Caco-2 (cell line): ENCODE results near the gene CEP55. TPM values are rescaled to one million over a fixed set of nuclear protein-coding genes. Genes with fewer than 3 reads are reported as not detected.
"Not testable (repeated sequence)": the region's sequence is repeated elsewhere in the genome, so short reads cannot be mapped to it uniquely, and the experiment has no call there.

ENCODE experiments used
- BruUV-seq: library from RNA; stranded (reverse); fragments of 400-500 nt; replicated peaks from 2 replicates; lab custom pipeline; 2021; lab: Mats Ljungman, UMichigan
- CTCF ChIA-PET: fragments of 300-600 bp; sonication (Branson Sonifier 250); formaldehyde crosslinking; loops from one replicate; lab custom pipeline; 2022; ENCODE audit warnings: antibody characterized with exemption; lab: Charles Lee
- POLR2A ChIA-PET: fragments of 300-600 bp; sonication (Branson Sonifier 250); formaldehyde crosslinking; loops from one replicate; lab custom pipeline; 2022; ENCODE audit warnings: antibody characterized with exemption; lab: Charles Lee
- DNase-seq, 2 experiments: peaks; one replicate each; pipeline versions ENCODE4 v3.0.0 to v3.0.0-alpha.2; 2020 to 2022
- H3K27me3 ChIP-seq: replicated peaks from 2 replicates; pipeline ENCODE4 v1.6.0; 2011; ENCODE audit warnings: low read length; ENCODE audit not compliant: control insufficient read depth, insufficient read depth
- H3K36me3 ChIP-seq: 2 replicates; pipeline ENCODE4 v1.5.1; 2011; ENCODE audit warnings: low read length; ENCODE audit not compliant: control insufficient read depth, insufficient read depth
- H3K4me1 ChIP-seq: fragments of 250-450 bp; sonication (Bioruptor Pico); 2 replicates; pipeline ENCODE4 v1.5.1; 2020; ENCODE audit warnings: mild to moderate bottlenecking
- H3K4me3 ChIP-seq: 2 replicates; pipeline ENCODE4 v1.5.1; 2011; ENCODE audit warnings: low read depth, mild to moderate bottlenecking, control low read depth, low read length
- H3K9me3 ChIP-seq: fragments of 250-450 bp; sonication (Bioruptor Pico); 2 replicates; pipeline ENCODE4 v1.5.1; 2020; ENCODE audit warnings: mild to moderate bottlenecking, moderate library complexity
- H3K27ac Mint-ChIP-seq: one replicate; pipeline ENCODE4 v1.8.0; 2022; ENCODE audit warnings: mixed read lengths; ENCODE audit not compliant: unreplicated experiment
- H3K27me3 Mint-ChIP-seq: one replicate; pipeline ENCODE4 v1.8.0; 2022; ENCODE audit warnings: mixed read lengths; ENCODE audit not compliant: insufficient read depth, unreplicated experiment
- H3K36me3 Mint-ChIP-seq: one replicate; pipeline ENCODE4 v1.8.0; 2022; ENCODE audit warnings: mild to moderate bottlenecking, mixed read lengths; ENCODE audit not compliant: insufficient read depth, unreplicated experiment
- H3K4me1 Mint-ChIP-seq: one replicate; pipeline ENCODE4 v1.8.0; 2022; ENCODE audit warnings: low read depth, mixed read lengths; ENCODE audit not compliant: unreplicated experiment
- H3K4me3 Mint-ChIP-seq: one replicate; pipeline ENCODE4 v1.8.0; 2022; ENCODE audit warnings: mild to moderate bottlenecking, moderate library complexity, mixed read lengths; ENCODE audit not compliant: unreplicated experiment
- H3K9me3 Mint-ChIP-seq: one replicate; pipeline ENCODE4 v1.8.0; 2022; ENCODE audit warnings: mixed read lengths; ENCODE audit not compliant: unreplicated experiment
- CTCF ChIP-seq, 2 experiments: fragments of 200-600 bp in 1 of 2; IDR thresholded peaks; 1 replicate in 1 of 2; 2 replicates in 1 of 2; pipeline versions ENCODE4 v1.5.1 to v1.8.0; 2011 to 2022; ENCODE audit warnings: antibody characterized with exemption in 1 of 2, control low read depth in 1 of 2, inconsistent platforms in 1 of 2, low read depth in 1 of 2, low read length in 1 of 2, mild to moderate bottlenecking in 1 of 2, moderate library complexity in 1 of 2; ENCODE audit not compliant: insufficient read depth in 1 of 2, severe bottlenecking in 1 of 2, unreplicated experiment in 1 of 2
- intact Hi-C: fragments of 100-400 bp; cut with micrococcal nuclease; formaldehyde crosslinking; loops from one replicate; pipeline ENCODE4 v1.10.0; 2022; ENCODE audit not compliant: unreplicated experiment
- total RNA-seq: library from RNA; stranded (reverse); gene quantifications from 2 replicates; pipeline ENCODE4 v1.2.3, GENCODE V29; 2022

CEP55 gene
- total RNA-seq, 1 experiment from 2014 or later = 65.3 TPM

GRCh38 chr10:93535293-93535692, 38.9 kb downstream of the CEP55 start:
- Mint-ChIP-seq H3K27me3 (no peaks in the 10 kb centered on the region), H3K4me3 (no peak overlapping the region), H3K27ac (no peak overlapping the region), H3K9me3 (peaks cover 9% of the 10 kb centered on the region), H3K36me3 (peaks cover 5% of the 10 kb centered on the region), H3K4me1 (peaks cover 6% of the 10 kb centered on the region)
- Histone ChIP-seq H3K36me3 (no peaks in the 10 kb centered on the region), H3K27me3 (no peaks in the 10 kb centered on the region), H3K9me3 (no peaks in the 10 kb centered on the region), H3K4me1 (no peaks in the 10 kb centered on the region), H3K4me3 (no peak overlapping the region)
- intact Hi-C loops = no loop called here
- BruUV-seq = no TSS peak
- no peak for DNase-seq
- ChIA-PET POLR2A (no interaction called here), CTCF (no interaction called here)
- no peak for TF ChIP-seq CTCF (IDR thresholded peaks at IDR 0.05; ENCODE audit: insufficient read depth in 1 of 2, low read depth in 1 of 2, low read length in 1 of 2, severe bottlenecking in 1 of 2, unreplicated experiment in 1 of 2)

GRCh38 chr10:93540871-93541270, 44.5 kb downstream of the CEP55 start:
- H3K4me1 Mint-ChIP-seq = peaks cover 17% of the 10 kb centered on the region
- H3K9me3 ChIP-seq, DNase-seq, H3K27me3 Mint-ChIP-seq, H3K9me3 Mint-ChIP-seq, intact Hi-C loops, H3K27me3 ChIP-seq, H3K36me3 ChIP-seq, H3K27ac Mint-ChIP-seq, H3K4me1 ChIP-seq, H3K4me3 Mint-ChIP-seq, H3K4me3 ChIP-seq, BruUV-seq, CTCF ChIA-PET, H3K36me3 Mint-ChIP-seq, POLR2A ChIA-PET: not testable (repeated sequence)

DNA sequence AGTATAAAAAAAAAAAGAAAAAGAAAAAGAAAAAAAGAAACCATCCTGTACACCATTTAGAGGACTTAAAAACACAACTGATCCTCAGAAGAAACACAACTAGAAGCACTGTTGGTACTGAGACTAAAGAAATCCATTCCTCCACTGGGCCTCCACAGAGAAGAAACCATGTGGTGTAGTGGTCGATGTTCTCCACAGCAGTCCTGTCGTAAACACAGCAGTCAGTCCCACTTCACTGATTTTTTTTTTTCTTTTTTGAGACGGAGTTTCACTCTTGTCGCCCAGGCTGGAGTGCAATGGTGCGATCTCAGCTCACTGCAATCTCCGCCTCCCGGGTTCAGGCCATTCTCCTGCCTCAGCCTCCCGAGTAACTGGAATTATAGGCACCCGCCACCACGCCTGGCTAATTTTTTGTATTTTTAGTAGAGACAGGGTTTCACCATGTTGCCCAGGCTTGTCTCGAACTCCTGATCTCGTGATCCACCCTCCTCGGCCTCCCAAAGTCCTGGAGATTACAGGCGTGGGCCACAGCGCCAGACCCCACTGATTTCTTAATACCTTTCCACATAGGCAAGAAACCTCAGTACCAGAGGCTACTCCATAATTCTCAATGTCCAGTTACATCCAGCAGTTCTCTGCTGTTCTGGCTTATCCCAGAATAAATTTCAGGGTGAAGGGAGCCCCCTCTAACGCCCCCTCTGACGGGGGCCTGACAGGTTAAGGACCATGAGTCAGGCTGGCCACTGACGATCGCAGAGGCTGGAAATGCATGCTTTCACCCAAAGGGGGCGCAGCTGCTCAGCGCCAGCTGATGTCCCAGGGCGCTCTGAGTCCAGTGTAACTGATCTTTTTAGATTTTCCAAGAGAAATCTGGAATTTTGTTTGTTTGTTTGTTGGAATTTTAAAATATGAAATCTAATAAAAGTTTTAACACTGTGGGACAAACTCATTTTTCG, 45.3 kb downstream of the CEP55 start:
- H3K9me3 ChIP-seq = no peaks in the 10 kb centered on the region
- intact Hi-C loops = loop anchor here (1.0 kb wide), 1 partner anchor 139 kb away; no protein-coding TSS in a partner anchor
- no peak overlapping the region for H3K27ac Mint-ChIP-seq
- H3K9me3 Mint-ChIP-seq = no peaks in the 10 kb centered on the region
- no peaks in the 10 kb centered on the region for H3K27me3 ChIP-seq
- H3K4me3 ChIP-seq = no peak overlapping the region
- peak in 1 of 2 experiments; percentile 51 for DNase-seq
- peaks cover 9% of the 10 kb centered on the region for H3K4me1 ChIP-seq
- CTCF ChIA-PET = interaction anchor here (1.6 kb wide), 1 partner anchor 139 kb away, joined by 6 read pairs; no protein-coding TSS in a partner anchor
- POLR2A ChIA-PET = no interaction called here
- no peaks in the 10 kb centered on the region for H3K27me3 Mint-ChIP-seq
- peak; percentile 65 to 70 for TF ChIP-seq CTCF (IDR thresholded peaks at IDR 0.05; ENCODE audit: insufficient read depth in 1 of 2, low read depth in 1 of 2, low read length in 1 of 2, severe bottlenecking in 1 of 2, unreplicated experiment in 1 of 2)
- H3K36me3 Mint-ChIP-seq = peaks cover 5% of the 10 kb centered on the region
- H3K36me3 ChIP-seq = no peaks in the 10 kb centered on the region
- no TSS peak for BruUV-seq
- H3K4me3 Mint-ChIP-seq = no peak overlapping the region
- peaks cover 23% of the 10 kb centered on the region for H3K4me1 Mint-ChIP-seq
